ENCODE results near the gene PCSK6.

Gene PCSK6

DNA sequence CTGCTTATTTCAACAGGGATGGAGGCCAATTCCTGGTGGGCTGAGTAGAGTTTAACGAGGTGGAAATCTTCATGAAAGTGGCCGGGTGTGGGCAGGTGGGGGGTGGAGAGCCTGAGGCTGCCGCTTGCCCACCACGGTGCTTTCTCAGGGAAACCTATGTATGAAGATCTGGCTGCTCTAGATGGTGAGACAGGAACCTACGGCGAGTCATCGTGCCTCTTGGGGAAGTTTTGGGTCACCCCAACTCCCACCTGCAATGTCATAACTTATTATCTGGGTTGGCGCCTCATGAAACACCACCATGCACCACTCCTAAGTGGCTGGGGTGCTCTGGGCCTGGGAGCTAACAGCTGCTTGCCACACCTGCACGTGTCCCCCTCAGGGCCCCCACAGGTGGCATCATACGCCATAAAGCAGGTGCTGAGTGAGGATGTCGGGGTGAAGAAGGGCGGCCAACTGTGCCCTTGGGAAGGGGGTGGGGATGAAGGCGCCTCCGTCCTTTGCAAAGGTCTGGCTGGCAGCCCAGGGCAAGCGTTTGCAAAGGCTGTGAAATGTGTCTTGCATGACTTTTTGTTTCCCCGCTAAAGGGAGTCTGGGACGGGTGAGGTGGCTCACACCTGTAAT is 166.5 kb downstream of the PCSK6 start:
- no peak for DNase-seq

DNA sequence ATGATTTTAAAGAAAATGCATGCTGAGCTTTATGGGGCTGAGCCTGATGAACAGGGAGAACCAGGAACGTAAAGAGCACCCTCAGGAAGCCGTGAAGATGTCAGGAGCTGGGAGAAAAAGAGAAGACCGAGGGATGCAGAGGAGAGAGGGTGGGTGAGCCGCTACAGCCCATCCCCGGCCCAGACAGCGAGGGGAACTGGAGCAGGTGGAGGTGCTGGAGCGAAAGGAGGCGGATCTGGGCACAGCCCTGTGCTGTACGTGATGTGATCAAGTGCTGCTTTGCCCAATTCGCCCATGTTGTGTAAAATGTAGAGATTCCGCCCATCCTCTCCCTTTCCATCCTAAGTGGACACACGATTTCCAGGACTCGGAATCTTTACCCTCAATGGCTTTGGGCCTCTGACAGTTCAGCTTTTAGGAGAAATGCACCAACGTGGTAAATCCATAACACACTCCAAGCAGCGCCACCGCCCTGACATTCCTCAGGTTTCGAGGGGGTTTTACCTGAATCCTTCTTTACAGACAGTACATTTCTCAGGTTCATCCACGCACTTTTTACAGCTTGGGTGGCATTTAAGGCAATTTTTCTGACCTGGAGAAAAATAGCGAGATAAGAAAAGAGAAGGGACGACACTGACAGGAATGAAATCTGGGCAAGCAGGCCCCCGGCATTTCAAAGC is 167.4 kb downstream of the PCSK6 start:
- DNase-seq, result no peak

DNA sequence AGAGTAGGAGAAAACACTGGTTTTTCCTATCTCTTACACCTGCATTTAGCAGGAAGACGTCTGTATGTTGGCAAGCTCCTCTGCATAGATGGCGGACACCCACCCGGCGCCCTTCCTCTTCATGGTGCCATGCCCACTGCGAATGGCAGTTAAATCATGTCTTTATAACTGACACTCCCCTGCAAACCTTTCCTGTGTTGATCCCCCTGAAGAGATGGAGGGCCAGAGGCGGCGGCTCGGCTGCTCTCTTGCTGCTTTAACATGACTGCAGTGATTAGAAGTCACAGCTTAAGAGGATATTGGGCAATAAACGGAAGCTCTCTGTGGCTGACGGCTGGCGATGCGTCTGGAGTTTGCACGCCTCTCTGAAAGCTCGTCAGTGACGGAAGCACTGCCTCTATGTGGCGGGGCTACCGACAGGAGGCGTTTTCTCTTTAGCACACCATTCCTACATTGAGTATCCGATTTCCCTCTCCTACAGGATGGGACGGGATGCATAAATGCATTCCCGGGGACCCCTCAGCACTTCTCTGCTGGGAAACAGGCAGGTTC is 168.9 kb downstream of the PCSK6 start:
- peak; percentile 79 for DNase-seq

DNA sequence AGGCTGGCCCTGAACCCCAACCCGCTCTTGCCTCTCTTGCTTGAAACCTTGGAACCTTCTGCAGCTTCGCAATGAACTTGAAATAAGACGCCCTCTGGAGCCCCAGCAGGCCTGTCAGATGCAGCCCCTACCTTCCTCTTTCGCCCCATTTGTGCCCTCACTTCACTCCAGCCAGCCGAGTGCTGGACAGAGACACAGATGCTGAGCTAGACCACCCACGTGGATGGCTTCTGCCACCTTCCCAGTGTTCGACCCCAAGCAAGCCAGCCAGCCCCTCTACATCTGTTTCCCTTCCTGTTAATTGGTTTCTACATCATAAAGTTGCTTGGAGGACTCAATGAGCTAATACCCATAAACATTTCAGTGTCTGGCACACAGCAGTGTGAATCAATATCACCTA is 170.7 kb downstream of the PCSK6 start:
- no peak for DNase-seq

DNA sequence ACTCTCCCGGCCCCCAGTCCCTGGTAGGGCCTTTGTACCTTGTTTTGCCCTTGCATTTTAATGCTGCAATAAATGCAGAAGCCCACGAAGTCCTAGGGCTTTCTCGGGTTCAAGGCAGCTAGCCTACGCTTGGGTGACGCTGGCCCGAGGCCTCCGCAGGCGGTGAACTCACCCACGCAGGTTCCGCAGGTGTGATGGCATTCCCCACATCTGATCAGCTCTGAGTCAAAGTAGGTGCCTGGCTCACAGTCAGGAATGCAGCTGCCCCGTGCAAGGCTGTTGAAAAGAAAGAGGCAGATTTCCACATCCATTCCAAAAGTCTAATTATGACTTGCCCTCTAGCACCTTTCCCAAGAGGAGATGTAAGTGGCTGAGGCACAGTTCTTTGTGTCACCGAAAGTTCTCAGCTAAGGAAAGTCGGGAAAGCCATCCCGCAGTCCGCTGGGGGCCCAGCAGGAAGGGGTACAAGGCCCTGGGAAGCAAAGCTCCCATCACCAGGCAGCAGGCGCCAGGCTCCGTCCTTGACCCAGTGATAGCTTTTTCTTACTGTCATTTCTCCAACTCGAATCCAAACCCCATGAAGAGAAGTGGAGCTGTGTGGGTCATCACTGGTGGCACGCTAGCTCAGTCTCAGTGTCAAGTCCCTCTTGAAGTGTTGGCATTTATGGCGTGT is 171.2 kb downstream of the PCSK6 start:
- no peak for DNase-seq

DNA sequence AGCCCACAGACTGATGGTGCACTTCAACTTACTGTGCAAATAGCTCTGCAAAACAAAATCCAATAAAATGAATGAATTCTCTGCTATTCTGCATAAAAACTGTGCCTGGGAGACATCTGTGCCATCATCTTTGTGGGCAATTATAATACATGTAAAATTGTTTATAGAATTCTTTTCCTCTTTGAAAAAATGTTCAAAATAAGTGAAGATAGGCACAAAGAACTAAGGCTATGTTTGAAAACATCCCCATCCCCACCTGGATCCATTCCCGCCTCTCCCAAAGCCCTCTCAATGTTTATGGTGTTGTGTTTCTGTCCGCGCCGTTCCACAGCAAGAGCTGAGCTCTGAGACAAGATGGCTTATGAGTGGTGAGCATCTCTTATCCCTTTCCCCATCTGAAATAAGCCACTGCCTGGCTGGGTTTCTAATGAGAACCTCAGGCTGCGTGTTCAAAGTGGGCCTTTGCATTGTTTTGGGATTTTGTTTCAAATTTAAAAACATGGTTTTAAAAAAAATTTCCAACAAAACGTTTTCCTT is 172.1 kb downstream of the PCSK6 start:
- no peak for DNase-seq

DNA sequence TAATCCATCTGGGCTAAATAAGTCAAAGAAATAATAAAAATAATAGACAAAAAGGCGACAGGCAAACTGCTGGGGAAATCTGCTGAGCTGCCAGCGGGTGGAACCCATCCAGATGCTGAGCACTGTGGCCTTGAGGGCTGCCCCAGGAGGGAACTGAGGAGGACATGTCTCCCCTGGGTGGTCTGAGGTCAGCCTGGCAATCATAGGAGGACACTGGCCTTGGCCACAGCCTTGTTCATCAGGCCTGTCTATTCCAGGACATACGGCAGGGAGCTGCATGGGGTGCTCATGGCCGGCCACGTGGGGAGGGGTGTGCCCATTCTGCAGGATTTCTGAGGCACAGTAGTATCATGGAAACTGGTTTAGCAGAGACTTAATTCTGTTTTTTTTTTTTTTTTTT is 173.0 kb downstream of the PCSK6 start:
- DNase-seq, result no peak

DNA sequence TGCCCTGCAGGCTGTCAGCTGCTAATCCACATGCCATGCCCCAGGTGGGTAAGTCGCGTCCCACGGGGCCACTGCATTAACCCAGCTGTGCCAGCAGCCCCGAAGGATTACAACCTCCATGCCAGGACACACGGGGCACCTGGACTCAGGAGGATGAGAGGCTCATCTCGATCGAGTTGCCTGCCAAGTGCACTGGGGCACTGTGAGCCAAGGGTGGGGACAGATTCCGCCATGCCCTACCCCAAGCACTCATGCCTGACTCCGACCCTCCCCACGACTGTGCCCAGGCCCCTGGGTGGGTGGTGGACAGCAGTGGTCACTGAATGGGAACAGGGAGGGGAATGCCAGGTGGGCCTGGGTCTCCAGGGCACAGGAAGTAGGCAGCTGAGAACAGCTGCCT is 173.8 kb downstream of the PCSK6 start:
- no peak for DNase-seq

DNA sequence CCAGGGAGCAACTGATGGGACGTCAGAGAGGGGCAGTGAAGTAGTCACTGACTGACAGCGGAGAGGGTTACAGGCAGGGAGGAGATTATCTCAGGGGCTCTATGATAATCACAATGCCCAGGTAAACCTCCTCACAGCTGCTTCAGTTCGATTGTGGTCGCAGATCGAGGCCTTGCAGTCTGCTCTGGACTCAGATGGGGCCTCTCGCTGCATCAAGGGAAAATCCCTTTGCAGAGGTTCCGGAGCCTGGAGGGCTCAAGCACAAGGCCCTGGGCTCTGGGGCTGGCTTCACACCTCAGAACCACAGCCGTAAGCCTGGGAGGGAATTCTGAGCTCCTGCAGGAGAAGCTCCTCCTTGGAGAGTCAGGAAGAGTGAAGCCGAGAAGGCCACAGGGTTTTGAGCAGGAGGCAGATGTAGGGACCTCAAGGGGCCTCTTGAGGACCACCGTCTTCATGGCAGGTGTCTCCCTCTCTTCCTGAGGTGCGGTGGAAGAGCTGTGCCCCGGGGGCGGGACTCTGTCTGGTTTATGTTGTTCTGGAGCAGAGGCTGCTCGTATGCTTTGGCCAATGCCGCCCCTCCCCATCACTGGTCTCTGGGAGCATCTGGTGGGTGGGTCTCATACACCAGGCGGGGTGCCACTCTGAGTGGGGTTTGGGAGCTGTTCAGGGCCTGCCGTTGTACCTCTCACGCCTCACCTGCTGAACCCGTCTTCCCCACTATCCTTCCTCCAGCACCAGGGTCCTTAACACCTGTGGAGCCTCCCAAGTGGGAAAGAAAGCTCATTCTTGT is 175.0 kb downstream of the PCSK6 start:
- no peak for DNase-seq

DNA sequence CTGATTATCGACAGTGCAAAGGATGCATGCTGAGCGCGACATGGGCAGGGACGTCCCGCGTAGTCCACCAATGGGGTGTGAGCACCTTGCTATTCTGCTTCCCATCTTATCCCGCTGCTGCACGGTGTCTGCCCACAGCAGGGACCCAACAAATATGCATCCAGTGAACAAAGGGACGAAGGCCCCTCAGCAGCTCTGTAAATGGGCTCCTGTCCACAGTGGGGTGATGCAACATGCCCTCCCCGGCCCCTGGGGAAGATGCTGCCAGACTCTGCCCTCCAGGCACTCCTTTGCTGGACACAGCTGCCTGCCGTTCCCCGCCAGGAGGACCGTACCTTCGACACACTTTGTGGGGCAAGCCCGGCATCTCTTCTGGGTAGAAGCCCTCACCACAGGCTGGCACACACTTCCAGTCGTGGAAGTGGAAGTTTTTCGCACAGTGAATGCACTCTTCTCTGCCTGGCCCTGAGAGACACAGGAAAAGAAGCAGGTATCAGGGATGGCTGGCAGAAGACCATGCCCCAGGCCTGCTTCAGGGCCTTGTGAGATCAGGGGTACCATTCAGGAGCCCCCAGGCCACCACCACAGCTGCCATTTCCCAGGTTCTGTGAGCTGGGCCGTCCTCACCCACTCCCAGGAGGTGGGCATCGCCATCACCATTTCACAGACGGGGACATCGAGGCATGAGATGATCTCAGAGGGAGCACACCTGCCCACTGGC is 176.3 kb downstream of the PCSK6 start:
- DNase-seq, result no peak

DNA sequence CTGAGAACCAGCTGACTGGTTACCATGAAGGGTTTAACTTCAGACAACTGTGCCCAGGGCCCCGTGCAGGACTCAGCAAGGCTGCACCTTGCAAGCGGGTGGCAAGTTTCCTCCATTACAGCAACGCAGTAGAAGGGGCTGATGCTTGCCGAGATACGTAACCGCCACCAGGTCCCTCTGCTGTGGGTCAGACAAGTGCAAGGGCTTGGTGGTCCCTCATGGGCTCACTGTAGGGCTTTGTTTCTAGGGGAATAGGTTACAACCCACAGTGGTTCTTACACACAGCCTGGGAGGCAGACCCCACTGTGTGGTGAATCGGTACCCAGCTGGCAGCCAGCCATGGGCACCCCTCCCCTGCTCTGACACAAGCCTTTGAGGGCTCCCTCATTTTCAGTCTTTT is 179.0 kb downstream of the PCSK6 start:
- no peak for DNase-seq

DNA sequence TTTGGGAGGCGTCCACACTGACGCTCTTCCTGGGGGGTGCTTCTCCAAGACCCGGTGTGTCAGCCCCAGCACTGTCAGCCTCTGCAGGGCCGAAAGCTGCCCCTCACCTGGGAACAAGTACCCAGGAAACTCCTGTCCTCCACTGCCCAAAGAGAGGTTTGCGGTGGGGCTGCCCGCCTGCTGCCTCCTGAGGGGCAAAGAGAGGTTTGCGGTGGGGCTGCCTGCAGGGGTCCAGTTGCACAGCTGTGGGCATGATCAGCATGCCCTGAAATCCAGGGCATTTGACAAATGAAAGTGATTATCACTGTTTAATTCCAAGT is 179.4 kb downstream of the PCSK6 start:
- DNase-seq, result no peak

DNA sequence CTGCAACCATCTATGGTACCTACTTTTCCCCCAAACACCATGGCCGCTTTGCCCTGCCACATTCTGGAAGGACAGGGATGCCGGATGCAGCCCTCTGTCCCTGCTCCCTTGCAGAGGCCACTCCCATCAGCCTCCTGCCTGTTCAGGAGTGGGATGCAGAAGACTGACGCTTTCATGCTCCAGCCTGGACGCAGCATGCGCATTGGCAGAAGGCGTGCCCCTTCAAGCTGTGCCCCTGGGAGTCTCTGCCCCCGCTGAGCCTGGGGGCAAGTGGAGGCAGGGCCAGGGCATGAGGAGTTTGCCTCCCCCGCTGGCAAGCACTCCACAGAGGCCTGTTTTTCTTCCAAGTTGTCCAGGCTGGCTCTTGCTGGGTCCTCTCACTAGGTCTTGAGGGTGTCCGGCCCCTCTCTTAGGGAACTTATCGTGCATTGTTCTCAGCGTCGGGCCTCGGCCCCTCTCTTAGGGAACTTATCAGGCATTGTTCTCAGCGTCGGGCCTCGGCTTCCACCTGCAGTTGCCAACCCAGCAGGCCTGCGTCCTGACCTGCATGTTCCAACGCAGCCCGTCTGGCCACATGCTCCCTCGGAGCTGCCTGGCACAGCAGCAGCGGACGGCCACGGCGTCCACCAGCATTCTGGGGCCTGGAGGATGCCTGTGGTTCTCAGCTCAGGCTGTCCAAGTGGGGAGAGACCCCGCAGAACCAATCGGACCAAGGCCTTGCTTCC is 179.9 kb downstream of the PCSK6 start:
- no peak for DNase-seq

DNA sequence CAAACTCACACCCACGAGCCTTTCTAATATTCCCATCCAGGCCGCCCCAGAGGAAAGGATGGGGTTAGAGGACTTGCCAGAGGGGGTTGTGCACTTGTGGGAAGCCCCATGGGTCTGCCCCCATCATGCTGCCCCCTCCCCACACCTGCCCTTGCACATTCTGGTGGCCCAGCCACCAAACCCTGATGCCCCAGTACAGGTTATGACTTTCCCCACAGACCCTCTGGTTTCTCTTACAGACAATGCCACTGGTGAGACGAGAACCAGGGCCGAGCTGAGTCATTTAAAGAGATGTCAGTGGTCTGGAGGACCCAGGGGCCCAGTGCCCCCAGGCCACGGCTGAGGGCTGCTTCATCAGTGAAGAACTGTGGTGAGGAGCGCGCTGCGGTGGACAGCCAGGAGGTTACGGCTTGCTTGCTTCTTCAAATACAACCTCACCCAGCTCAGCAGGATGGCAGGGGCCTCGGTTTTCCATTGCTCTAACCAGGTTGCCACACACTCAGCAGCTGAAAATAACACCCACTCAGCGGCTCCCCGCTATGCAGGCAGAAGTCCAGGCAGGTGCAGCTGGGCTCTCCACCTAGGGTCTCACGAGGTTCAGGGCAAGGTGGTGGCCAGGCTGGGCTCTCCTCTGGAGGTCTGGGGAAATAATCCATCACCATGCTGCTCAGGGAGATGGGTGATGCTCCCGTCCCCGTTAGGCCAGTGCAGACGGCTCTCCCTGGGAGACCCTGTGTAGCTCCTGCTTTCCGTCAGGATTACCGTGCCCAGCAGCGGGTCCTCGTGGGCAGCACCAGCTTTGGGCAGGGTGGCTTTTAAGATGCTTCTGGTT is 180.7 kb downstream of the PCSK6 start:
- DNase-seq, result no peak

DNA sequence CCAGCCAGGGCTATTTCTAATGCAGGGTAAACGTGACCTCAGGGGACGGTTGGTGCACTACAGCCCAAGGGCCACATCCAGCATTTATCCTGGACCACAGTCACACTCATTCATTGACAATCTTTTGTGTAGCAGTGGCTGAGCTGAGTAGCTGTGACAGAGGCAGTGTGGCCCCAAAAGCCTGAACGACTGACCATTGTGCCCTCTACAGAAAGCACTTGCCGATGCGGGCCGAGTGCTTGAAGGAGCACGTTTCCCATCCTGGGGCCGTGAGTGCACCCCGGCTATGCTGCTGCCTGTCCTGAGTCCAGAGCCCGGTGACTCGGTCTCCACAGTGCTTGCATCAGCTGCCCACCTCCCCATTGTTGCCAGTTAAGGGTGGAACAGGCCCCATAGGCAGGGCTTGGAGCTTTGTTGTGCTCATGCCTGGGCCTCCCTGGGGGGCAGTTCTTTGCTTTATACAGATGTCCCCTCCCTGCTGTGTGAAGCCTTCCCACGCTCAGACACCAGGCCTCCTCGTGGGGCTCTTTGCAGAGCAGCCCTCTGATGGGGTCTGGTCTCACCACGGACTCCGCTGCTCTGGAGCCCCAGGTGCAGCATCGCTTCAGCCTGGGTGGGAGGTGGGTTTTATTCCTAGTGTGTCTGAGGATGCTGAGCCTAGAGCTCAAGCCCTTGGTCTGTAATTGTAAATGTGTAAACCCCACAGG is 181.5 kb downstream of the PCSK6 start:
- no peak for DNase-seq

DNA sequence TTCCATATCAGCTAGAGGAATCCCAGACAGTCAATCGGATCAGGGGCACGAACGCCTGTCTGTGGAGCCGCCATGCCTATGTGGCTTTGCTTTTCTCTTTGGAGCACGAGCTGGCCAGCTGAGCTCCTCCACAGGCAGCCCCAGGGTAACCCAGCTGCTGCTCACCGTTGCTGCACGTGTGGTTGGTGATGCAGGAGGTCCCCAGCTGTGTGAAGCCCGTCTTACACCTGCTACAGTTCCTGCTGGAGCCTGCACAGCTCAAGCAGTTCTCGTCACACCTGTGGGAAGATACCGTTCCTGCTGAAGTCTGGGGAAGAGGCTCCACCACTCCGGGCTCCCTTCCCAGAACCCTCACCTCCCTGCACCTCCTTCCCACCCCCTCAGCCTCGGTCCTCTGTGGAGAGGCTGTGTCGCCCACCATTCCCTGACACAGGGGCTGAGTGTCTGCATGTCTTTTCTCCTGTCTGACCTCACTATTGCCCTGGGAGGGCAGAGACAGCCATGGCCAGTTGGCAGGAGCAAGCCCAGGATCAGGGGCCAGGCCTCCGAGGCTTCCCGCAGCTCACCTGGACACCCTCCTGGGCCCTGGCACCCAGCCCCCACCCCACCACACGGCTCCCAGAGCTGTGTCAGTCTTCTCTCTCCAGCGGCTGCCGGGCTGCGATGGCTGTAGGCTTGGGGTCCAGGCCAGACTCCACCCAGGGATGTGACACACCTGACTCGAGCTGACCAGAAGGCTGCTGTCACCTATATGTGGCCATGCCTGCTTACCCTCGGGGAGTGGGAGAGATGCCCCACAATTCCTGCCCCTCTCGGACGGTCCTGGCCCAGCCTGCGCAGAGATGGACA is 182.2 kb downstream of the PCSK6 start:
- DNase-seq, result no peak

DNA sequence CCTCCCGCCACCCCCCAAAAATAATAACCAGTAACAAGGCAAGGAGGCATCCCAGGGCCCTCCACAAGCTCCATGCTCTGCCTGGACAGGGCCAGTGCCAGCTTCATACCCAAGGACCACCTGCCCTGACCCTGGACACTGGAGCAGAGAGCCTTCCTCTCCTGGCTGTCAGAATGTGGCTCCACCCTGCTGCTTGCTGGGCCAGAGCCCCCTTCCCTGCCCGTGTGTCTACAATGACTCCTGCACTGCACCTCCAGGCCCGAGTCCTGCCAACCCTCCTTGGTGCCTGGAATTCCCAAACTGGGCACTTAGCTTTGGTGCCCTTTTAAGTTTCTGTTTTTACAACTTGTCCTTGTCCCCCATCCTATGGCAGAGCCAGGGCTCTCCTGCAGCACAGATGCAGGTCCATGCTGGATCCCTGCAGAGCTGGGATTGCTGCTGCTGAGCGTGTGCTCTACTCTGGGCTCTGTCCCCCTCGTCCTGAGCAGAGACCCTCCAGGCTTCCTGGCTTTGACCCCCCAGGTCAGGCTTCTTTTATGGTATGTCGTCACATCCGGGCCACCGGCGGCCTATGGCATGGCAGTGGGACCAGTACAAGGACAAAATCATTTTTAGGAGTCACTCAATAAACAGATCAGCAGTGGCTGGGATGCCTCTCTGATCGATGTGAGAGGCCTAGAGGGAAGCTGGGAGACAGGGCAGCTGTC is 183.0 kb downstream of the PCSK6 start:
- no peak for DNase-seq

DNA sequence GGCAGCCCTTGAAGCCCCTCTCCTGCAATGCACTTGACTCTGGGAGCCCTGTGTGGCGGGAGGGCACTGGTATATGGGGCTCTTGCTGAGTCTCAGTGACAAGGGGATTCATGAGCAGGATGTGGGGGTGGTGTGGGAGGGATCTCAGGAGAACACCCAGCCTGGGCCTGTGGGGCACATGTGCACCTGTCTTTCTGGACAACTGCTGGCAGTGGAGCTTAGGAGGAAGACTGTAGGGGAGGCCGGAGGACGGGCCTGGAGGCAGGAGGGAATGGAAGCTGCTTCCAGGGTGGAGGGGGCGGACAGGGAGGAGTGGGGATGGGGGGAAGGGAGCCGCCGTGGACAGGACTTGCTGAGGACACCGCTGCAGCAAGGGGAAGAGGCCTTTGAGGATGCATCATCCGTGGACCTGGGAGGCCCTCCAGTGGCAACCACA is 183.7 kb downstream of the PCSK6 start:
- no peak for DNase-seq

DNA sequence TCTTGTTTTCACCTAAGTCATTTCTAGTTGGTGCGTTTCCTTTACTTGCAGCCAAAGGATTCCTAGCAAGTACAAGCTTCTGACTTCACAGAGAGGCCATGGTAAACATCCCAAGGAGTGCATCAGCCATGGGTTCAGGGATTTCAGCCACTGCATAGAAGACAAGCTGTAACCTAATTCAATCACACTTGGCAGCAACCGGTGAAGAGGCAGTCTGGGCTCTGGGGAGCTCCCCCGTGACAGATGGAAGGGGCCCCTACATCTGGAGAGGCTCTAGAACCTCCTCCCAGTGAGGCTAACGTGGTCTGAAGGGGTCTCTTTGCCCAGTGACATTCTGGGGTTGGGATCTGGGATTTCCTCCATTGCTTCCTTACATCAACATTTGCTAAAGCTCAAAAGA is 186.1 kb downstream of the PCSK6 start:
- DNase-seq, result no peak
